DLD1 (cell line): Measurements from ENCODE around the gene KRT20.
"Not testable (repeated sequence)": the region's sequence is repeated elsewhere in the genome, so short reads cannot be mapped to it uniquely, and the experiment has no call there.

Experiments used
- in situ Hi-C: cut with HindIII; loops from 2 replicates; pipeline ENCODE4 v1.10.0; 2017; ENCODE audit warnings: low sequenced_read_pairs

The KRT20 gene

DNA sequence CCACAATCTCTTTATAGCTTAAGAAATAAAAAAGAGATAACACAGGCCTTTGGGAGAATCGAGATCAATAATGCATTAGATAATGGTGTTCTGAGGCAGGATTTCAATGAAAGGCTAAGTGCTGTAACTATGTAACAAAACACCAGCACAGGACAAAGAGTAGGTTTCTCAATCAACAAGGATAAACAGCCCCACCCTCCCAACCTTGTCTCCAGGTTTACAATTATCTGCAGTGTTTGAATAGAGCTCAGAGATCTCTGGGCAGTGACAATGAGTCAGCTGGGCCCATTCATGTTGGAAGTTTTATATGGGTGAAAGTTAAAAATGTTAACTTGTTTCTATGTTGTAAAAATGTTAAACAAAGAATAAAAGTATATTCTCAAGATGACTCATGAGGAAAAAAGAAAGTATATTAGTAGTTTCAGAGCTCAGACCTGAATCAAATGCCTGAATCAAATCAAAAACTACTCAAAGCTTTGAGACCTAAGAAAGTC is 17.0 kb upstream of the KRT20 start:
- in situ Hi-C loops: no loop called here

DNA sequence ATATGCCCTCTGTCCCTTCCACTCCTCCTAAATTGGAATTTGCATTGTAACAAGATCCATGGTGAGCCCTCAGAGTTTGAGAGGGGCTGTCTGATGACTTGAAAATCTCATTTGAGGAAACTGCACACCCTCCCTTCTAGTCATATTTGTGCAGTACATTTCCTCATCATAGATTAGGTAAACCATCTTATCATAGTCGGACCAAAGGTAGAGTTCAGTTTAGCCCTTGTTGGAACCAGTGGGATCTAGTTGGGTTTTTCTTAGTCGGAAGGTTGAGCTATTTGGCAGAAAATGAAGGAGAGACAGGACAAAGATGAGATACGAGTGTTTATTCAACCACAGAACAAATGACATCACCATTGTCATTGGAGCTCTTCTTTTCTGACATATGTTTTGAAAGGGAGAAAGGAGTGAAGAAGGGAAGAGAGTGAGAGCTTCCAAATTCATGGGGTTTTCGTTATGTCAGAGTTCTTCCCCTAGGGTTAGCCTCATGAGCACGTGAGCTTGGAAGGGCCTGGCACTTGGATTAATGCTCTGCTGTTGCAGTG is 15.8 kb upstream of the KRT20 start:
- in situ Hi-C loops: no loop called here

DNA sequence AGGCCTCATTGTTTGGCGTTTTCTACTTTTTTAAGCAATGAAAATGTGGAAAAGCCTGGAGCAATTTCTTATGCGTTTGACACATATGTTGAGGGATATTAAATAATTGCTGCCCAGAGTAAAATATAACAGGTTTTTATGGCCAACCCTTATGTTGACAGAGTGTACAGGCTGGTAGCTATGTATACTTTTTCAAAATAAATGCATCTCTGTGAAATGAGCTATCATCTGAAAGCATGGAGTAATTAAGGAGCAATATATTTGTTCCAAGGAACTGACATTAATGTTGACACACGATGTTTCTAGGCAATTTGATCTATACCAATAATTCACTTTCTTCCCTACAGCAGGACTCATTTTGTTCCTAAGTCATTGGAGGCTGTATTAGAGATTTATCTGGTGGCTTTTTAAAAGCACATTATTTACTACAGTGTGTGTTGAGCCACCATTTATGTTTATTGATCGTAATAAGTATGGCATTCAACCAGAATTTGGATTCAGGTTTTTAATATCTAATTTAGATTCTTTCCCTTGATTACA is 11.9 kb upstream of the KRT20 start:
- in situ Hi-C loops: no loop called here

DNA sequence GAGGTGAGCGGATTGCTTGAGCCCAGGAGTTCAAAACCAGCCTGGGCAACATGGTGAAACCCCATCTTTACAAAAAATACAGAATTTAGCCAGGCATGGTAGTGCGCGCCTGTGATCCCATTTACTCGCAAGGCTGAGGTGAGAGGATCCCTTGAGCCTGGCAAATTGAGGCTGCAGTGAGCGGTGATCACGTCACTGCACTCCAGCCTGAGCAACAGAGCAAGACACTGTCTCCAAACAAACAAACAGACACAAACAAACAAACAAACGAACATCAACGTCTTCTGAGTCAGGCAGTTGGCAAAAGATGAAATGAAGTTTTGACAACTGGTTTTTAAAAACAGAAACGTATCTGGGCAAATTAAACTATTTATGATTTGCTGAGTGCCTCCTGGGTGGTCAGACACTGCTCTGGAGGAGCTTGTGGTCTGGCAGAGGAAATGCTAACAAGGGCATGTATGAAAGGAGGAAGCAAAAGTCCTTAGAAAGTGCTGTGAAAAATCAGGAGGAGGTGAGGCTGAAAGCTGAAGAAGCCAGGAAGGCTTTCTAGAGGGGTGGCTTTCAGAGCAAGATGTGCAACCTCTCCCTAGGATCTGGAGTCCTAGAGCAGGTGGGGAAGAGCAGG is 10.2 kb upstream of the KRT20 start:
- in situ Hi-C loops: no loop called here

DNA sequence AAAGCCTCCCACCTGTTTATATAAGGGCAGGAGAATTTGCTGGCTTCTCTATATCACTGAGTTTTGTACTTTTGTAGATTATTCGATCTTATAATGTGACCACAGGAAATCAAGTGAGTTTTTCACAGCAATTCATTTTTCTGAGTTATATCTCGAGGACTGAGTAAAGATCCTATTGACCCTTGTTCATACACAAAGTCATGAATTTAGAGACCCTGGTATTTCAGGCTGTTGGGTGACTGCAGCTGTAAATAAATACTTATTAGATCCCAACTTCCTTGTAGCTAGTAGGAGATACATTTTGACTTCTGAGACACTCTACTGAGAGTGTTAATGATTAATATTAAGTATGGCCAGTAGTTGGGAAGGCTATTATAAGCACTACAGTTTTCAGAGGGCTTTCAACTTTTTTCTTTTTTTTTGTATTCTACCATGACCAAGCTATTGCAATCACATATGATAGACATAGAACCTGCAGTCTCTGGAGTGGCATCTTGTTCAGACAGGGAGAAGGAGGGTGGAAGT is 3.2 kb upstream of the KRT20 start:
- in situ Hi-C loops: no loop called here

DNA sequence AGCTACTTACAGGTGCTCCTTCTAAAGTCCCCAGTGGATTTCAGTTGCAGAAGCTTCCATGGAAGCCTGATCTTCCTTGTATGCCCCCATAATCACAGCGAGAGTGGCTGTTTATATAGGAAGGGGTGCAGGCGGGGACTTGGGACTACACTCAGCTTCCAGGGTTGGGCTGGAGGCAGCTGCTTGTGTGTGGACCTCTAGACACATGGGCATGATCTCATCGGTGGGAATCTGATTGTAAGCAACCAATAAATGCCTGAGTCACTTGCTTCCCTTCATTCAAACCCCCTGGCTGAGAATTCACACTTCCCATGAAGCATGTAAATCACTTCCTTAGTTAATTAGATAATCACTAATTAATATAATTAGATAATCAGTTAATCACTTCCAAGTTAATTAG is 1.0 kb upstream of the KRT20 start:
- in situ Hi-C loops: no loop called here

DNA sequence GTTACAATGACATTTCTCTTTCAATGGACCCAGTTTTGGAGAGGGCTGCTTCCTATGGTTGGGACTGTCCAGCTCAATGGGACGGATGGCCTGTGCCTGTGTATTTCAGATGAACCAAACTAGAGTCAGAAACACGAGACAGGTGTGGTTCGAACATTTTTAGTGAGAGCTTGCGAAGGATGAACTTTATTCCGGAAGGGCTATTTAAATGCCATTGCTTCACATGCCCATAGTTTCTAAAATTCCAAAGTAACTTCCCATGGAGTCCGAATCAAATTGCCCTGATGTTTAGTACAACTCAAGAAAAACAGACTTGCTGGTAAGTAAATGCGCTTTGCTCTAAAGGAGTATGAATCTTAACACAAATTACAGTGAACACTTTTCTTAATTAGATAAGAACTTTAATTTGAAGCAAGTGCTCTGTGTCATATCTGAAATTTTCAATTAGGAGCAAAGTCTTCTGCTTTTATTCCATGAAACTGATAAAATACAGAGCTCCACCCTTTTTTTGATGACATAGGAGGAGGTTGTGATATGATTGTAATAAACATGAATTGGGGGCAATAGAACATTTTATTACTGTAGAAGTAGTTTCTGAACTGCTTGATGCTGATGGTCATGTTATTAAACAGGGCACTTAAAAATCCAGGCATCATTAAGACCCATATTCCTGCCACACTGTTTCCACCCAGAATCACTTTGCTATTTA is 1.3 kb downstream of the KRT20 start:
- in situ Hi-C loops: no loop called here

DNA sequence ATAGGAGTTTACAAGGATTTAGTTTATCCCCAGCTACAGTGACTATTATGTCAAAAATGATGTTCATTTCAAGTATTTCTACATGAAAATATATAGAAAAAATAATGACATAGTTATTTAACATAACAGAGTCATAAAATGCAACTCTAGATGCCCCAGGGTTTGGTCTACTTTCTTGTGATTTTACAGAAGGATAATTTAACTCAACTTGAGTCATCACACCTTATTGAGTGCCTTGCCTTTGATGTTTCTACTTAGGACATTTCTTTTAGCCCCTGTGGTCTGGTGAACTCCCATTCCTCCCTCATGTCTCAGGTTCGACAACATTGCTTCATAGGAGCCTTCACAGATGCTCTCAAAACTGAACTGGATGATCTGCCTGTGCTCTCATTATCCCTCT is 2.0 kb downstream of the KRT20 start:
- in situ Hi-C loops: no loop called here

DNA sequence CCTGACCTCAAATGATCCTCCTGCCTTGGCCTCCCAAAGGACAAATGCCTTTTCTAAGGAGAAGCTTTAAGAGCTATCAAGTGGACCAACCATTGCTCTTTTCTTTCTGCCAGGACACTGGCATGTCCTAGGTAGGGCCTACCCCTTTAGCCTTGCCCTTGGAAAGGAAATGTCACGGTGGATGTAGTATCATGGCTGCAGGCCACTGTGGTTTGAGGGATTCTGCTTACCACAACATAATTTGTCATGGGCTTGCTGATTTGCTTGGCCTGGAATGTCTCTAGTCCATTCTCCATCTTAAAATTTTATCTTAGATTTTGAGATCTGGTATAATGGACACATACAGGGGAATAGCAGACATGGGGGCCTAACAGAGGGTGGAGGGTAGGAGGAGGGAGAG is 6.0 kb downstream of the KRT20 start:
- in situ Hi-C loops: no loop called here

DNA sequence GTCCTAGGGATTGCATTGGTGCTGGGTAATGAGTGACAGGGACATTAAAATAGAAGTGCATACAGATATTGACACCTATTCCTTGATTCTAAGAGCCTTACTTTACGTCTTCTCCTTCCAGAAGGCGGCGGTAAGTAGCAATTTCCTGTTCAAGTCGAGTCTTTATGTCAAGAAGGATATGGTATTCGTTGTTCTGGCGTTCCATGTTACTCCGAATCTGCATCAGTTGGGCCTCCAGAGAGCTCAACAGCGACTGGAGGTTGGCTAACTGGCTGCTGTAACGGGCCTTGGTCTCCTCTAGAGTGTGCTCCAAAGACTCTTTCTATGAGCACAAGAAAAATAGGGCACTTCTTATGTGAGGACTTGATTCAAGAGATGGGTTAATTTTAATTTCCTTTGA is 7.0 kb downstream of the KRT20 start:
- in situ Hi-C loops: no loop called here

DNA sequence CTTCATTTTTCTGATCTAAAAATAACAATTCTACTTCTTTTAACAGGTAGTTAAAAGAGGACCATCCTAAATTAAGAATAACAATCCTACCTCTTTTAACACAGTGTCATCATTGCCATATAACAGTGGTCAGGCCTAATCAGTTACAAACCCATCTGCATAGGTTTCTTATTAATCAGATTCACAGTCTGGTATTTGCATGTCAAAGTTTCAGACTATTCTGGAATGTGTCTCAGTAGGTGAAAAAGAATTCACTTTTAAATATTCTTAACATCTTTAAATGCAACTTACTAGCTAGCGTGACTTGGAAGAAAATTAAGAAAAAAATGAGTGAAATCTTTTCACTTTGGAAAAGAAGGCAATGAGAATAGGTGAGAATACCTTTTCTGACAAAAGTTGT is 11.2 kb downstream of the KRT20 start:
- in situ Hi-C loops: no loop called here

DNA sequence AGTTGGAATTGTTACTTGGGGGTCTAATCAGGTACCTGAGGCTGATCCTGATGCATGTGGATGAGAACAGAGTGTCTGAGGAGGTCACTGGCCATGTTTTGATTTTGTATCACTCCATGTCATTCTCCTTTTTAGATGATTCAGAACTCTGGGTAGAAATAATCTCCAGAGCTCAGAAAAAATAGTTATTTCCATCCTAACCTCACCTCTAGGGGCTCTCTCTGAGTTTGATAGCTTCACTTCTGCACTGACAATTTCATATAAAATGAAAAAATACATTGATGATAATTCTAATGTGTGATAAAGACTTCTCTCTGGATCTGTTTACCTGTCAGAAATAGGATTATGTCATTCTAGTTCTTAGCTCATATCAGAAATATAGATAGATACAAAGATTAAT is 11.8 kb downstream of the KRT20 start:
- in situ Hi-C loops: no loop called here

DNA sequence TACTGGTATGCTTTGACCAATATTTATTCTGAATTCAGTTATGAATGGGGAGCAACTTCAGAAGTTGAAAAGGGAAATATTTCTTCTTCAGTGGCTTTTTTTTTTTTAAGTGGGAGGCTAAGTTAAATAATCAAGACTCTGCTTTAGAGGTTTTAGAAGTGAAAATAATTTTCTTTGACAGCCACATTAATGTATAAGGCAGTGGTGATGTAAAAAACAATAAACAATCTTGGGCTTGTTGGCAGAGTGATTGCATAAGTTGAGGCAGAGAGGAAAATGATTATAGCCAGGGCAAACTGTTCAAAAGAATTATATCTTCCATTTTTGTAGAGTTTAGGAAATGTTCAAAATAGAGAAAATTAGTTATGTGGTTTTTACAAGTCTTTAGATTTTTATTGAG is 12.6 kb downstream of the KRT20 start:
- in situ Hi-C loops: no loop called here

DNA sequence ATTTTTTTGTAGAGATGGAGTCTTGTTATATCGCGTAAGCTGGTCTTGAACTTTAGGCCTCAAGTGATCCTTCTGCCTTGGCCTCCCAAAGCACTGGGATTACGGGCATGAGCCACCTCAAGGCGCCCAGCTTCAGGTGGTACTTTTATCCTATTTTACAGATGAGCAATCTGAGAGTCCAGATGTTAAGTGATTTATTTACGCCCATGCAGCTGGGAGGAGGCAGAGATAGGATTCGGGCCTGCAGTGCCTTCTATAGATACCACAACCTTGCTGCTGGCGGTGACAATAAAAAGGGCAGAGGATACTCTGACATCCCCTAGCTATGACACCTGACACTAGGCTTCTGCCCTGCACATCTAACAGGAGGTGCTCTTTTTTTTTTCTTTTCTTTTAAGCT is 13.7 kb downstream of the KRT20 start:
- in situ Hi-C loops: no loop called here

DNA sequence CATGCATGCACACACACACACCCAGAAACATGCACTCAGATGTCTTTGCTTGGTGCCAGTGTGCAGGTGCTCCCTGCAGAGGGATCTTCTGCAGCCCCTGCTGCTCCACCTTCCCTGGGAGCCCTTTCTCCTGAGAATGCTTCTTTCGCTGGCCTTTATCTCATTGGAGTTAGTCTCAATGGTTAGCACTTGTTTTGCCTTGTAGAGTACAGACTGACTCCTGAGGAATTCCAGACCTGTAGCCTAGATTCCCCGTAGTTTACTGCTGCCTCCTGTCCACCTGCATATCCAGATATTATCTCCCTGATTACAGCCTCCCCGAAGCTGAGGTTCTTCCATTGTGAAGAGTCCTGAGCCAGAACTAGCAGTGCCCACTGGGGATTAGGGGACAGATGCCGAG is 14.9 kb downstream of the KRT20 start:
- in situ Hi-C loops: no loop called here

DNA sequence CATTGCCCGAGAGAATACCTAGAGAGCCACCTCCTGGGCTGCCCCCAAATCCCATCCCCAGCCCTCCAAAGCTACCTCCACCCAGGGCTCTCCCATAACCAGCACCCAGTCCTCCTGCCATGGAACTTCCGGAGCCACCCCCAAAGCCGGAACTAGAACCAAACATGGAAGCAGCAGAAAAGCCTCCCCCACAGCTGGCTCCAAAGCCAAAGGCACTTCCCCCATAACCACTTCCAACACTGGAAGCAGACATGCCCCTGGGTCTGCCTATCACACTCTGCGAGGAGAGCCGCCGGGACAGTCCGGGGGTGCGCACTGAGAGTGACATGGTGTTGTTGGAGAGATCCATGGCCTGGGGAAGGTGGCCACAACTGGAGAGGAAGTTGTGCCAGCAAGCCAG is 18.2 kb downstream of the KRT20 start, which contains the start of gene KRT12:
TSS of gene KRT12 (minus strand) at position 386 of the 400 bp plus-strand sequence. CDS start at position 349, 37 bp downstream.
- in situ Hi-C loops: no loop called here

DNA sequence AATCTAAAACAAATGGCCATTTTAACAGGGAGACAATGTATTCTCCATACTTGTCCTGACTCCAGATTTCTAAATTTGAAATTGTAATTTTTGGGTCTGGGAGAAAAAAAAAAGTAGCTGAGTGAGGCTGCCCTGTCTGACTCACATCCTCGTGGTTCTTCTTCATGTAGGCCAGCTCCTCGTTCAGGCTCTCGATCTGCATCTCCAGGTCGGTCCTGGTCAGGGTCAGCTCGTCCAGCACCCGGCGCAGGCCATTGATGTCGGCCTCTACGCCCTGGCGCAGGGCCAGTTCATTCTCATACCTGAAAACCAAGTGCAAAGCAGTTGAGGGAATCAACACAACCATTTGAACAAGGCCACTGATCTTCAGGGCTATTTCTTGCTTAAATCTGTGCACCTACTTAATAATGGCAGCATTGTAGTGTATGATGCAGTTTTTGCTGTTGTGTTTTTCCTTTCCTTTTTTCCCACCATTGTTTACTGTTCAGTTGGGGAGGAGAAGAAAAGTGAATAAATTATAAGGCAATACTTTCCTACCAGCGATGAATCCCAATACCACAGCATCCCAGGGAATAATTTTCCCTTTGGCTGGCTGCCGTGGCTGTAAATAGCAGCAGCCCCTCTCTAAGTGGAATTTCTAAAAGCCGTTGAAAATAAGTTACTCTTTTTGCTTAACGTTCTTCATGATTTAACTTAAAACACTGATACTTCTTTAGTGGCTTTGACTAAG is 20.2 kb downstream of the KRT20 start:
- in situ Hi-C loops: no loop called here

DNA sequence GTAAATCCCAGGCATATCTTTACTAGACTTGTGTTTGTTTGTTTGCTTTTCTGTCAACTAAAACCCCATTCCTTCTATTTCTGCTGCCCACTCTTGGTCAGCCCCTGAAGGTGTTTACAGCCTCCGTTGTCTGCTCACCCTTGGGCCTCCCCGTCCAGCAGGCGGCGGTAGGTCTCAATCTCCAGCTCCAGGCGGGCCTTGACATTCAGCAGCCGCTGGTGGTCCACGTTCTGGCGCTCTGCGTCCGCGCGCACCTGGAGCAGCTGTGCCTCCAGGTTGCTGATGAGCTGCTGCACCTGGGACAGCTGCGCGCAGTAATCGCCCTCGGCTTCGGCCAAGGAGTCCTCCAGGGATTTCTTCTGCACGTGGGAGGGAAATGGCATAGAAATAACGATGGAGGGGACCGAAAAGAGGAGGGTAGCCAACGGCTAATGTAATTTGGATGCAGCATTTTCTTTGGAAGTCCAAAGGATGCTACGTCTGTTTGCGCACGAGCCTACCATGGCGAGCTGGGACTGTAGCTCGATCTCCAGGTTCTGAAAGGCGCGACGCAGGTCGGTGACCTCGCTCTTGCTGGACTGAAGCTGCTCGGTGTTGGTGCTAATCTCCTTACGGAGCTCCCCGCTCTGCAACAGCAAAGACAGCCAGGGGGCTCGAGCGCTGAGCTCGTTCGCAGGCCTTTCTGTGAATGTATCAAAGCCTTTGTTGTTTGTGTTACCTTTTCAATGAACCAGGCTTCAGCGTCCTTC is 21.9 kb downstream of the KRT20 start:
- in situ Hi-C loops: no loop called here

DNA sequence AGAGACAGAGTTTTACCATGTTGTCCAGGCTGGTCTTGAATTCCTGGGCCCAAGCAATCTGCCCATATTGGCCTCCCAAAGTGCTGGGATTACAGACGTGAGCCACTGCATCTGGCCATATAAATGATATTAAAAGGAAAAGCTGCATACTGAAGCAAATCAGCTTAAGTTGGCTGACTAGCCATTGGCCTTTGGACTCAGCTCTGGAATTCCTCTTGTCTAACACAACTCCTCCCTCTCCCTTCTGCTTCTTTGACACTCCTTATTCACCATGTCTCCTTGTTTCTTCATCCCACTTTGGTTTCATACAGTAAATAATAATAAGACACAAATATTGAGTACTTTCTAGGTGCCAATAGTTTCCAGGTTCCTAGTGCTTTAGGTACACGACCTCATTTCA is 25.5 kb downstream of the KRT20 start:
- in situ Hi-C loops: no loop called here

DNA sequence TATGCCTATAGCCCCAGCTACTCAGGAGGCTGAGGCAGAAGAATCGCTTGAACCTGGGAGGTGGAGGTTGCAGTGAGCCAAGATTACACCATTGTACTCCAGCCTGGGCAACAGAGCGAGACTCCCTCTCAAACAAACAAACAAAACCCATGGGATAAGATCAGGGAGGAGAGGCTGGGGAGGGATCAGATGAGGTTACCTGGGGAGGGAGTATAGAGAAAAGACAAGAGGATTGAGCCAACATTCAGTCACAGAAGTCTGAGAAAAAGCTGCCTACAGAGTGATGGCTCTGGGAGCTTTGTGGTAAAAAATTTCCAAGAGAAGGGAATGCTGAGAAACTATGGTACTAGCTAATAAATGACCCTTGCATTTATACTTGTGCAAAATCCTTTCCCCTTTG is 26.4 kb downstream of the KRT20 start:
- in situ Hi-C loops: not testable (repeated sequence)
